Myocyte (in vitro differentiated cells): ENCODE results near the gene DCAF15. TPM values are rescaled to one million over a fixed set of nuclear protein-coding genes. Genes with fewer than 3 reads are reported as not detected.

ENCODE experiments used
- DNase-seq: peaks from one replicate; pipeline ENCODE4 v3.0.0-alpha.2; 2012; ENCODE audit warnings: low read depth
- total RNA-seq: library from RNA; depleted of rRNA; stranded (reverse); fragments of >200 nt; gene quantifications from 2 replicates; pipeline ENCODE4 v1.2.3, GENCODE V29; 2014

The DCAF15 gene
- total RNA-seq, 1 donor from 2014 or later: 15.8 TPM

- no peak for DNase-seq
Measured at GRCh38 chr19:13929956-13930355, 22.4 kb upstream of the DCAF15 start.

GRCh38 chr19:13930402-13930801 is 21.9 kb upstream of the DCAF15 start:
- DNase-seq: no peak

DNA sequence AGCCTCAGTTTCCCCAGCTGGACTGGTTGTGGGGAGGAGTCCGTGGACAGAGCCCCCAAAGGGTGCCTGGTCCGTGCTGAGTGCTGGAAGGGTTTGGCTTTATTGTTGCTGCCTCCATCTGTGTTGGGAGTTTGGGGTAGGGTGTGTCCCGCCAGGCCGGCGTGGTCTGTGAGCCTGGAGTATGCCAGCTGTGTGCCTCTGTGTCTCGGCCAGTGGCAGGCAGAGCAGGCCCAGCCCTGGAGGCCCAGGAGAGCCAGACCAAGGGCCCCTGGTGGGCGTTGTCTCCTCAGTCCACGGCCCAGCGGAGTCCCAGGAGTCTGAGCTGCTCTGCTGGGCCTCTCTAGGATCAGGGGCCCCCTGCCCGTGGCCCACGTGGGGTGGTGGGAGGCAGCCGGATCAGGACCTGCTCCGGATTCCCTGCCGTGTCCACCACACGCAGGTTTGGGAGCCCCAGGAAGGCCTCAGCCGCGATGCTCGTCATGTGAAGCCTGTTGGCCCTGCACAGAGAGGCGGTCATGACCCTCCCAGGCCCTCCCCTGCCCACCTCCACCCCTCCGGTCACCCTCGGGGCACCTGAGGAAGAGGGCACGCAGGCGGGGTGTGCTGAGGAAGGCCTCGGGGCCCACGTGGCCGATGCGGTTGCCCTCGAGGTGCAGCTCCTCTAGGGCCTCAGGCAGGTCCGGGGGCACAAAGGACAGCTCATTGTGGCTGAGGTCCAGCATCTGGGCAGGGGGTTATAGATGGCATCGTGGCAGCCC is 20.7 kb upstream of the DCAF15 start:
- DNase-seq: no peak

- DNase-seq: no peak
Measured at GRCh38 chr19:13932149-13932637, 20.1 kb upstream of the DCAF15 start.

GRCh38 chr19:13932911-13933393 is 19.4 kb upstream of the DCAF15 start:
- DNase-seq: no peak

GRCh38 chr19:13934785-13935109 is 17.6 kb upstream of the DCAF15 start:
- DNase-seq: no peak

- peak; percentile 50 for DNase-seq
Measured at GRCh38 chr19:13935765-13936510, 16.4 kb upstream of the DCAF15 start.

DNA sequence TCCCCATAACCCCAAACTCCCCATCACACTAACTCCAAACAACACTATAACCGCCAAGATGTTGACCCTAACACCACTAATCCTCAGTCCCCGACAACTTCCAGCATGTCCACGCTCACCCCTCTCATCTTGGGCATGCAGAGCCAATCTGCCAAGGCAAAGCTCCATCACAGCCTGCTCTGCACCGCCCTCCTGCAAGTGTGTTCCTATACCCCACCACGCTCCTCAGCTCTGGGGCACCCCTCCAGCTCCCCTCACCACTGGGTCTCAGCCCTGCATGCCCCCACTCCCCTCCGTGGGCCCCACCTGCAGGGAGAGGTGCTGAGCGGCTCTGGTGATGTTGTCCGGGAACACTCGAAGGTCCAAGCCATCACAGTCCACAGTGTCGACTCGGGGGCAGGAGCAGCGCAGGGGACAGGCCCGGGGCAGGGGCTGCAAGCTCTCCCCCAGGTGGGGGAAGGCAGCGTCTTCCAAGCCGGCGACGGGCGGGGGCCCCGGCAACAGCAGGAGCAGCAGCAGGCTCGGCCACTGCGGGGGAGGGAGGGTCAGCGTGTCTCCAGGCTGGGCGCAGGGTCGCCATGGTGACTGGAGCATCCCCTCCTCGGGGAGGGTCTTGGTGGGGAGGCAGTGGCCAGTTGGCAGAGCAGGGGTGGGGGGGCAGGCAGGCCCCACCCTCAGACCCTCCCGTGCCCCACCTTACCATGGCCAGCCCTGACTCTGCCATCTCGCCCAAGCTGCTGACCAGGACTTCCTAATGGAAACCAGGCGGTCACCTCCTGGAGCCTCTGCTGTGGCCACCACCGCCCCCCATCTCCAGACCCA is 14.6 kb upstream of the DCAF15 start:
- DNase-seq: peak; percentile 7

GRCh38 chr19:13938301-13939064 is 13.8 kb upstream of the DCAF15 start, which contains the start of gene PODNL1:
TSS of gene PODNL1 (minus strand) at chr19:13938417. CDS start at chr19:13938181, 236 bp downstream.
- peak; percentile 83 for DNase-seq

- no peak for DNase-seq
Measured at GRCh38 chr19:13942023-13942684, 10.2 kb upstream of the DCAF15 start.

DNA sequence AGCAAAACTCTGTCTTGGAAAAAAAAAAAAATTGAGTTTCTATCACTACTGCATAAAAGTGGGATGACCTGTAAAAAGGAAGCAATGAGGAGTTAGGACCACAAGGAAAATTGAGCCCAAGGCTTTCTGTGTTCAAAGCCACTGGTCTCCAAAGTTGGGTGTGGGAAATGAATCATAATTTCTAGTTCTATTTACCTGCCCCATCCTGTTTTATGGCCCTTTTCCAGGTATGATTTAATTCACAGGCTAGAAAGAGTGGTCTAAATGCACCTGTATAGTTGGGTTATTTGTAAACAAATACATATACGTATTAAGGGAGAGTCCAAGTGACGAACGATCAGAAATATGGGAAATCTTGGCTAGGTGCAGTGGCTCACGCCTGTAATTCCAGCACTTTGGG is 5.9 kb upstream of the DCAF15 start:
- no peak for DNase-seq

DNA sequence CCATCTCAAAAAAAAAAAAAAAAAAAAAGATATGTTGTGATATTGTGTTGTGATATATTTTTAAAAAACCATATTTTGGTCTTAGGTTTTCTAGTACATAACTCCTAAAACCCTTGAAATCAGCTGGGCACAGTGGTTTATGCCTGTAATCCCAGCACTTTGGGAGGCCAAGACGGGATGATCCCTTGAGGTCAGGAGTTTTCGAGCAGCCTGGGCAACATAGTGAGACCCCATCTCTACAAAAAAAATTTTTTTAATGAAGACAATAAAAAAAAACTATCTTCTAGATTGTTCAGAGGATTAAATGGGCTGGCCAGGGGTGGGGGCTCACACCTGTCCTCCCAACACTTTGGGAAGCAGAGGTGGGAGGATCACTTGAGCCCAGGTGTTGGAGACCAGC is 1.3 kb upstream of the DCAF15 start:
- DNase-seq: no peak

DNA sequence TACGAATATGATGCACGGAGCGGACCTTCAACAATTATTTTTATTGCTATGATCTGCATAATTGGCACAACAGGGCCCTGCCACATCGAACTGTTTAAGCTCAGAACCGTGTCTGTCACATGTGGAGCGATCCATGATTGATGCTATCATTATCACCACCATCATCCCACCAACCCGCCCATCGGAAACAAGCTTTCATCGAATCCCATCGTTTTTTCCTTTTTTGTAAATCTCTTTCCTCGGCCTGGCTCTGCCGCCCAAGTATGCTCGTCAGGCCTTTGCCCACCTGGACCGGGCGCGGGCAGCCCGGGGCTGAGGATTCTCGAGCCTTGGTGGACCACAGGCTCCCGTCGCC is 533 bp upstream of the DCAF15 start:
- DNase-seq: no peak

DNA sequence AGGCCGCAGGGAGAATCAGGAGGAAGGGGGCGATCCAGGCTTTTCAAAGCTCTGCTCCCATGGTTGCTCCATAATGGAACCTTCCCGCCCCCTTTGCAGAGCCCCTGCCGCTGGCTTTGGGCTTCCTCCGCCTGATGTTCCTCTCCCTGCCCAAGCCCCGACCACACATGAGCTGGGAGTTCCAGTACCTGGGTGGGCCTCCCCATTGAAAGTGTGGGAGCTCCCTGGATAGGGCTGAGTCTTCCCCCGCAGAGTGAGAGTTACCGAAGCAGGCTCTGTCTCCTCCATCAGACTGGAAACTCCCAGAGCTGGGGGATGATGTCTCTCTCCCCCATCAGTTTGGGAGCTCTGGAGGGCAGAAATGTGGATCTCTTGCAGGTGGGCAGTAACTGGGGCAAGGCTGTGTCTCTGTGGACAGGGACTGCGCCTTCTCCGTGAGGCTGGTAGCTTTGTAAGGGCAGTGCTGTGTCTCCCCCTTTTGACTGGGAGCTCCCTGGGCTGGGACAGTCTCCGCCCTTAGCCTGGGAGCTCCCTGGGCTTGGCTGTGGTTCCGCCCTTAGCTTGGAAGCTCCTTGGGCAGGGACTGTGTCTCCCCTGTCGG is 722 bp downstream of the DCAF15 start:
- DNase-seq: peak; percentile 56

GRCh38 chr19:13954185-13954584 is 1.9 kb downstream of the DCAF15 start:
- DNase-seq: no peak

DNA sequence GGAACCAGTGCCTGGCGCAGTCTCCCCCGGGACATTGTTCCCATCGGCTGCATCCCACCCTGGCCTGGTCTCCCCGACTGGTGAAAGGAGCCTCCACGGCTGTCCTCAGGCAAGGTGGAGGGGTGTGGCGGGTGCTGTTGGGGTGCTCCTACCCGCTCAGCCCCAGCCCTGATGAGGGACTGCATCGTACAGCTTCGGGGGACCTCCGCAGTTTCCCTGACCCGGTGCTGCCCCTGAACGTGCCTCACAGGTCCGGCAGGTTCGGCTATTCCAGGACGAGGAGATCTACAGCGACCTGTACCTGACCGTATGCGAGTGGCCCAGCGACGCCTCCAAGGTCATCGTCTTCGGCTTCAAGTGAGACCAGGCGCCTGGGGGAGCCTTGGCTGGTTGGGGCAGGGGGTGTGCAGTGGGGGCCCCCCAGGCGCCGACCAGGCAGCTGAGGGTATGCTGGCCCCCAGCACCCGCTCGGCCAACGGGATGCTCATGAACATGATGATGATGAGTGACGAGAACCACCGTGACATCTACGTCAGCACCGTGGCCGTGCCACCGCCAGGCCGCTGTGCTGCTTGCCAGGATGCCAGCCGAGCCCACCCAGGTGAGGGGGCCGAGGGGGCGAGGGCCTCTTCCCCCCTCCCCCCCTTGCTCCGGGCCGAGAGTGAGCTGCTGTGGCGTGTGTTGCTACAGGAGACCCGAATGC is 3.5 kb downstream of the DCAF15 start:
- no peak for DNase-seq

- DNase-seq: peak; percentile 26
Measured at GRCh38 chr19:13956365-13956744, 4.0 kb downstream of the DCAF15 start.

GRCh38 chr19:13957051-13957450 is 4.7 kb downstream of the DCAF15 start:
- DNase-seq: no peak

DNA sequence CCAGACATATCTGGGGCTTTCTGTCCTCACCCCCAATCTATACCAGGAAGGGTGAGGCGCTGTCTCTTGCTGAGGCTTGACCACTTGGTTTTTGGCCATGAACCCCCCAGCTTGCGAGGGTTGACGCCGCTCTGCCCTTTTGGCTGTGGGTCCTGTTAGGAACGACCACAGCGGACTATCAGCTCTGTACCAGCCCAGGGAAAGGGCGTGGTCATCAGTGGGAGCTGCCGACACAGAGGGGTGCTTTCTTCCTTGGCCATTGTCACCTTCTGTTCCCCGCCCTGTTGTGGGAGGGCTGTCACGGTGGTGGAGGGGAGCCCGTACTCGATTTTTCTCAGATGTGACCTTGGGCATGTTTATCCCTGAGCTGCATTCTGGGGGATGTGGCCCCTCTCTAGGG is 5.7 kb downstream of the DCAF15 start:
- DNase-seq: no peak
